ENCODE results near the gene TPX2.
A peak's percentile ranks its signal among the peaks of the same experiment; 100 is the strongest.

TPX2 gene

DNA sequence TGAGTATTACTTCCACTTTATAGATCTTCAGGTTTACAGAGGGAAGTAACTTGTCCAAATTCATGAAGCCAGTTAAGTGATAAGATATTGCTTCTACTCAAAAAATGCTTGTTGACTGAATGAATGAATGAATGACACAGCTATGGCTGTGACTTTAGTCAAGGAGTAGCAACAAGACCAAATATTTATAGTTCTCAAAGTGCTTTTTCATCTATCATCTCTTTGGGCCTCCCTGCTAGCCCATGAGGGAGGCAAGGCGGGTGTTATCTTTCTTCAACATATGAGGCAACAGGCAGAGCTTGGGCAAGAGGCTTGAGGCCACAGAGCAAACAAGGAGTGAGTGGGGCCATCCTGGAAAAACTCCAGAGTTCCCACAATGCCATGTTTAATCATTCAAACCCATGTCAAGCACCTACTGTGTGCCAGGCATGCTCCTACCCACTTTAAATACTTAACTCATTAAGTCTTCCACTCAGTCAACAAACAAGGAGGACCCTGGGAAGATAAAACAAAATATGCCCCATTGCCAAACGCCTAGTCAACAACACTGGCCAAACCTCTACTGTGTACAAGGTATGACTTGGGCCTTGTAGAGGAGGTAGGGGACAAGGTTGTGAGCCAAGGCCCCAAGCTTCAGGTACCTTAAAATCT, 32.4 kb upstream of the TPX2 start:
- DNase-seq (ENCODE audit: insufficient read length, low spot score) (no peak), FAIRE-seq (no peak)

DNA sequence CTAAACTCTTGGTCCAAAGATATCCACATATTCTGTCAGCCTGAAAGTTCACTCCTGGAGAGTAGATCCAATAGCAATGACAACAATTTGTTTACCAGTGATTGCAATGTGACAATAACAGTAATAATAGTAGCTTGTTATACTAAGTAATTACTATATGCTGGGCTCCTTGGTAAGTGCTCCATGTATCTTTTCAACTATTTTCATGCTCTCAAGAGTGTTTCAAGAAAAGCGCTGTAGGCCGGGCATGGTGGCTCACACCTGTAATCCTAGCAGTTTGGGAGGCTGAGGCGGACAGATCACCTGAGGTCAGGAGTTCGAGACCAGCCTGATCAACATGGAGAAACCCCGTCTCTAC, 31.9 kb upstream of the TPX2 start:
- FAIRE-seq (no peak), DNase-seq (ENCODE audit: insufficient read length, low spot score) (no peak)

GRCh38 chr20:31707994-31708735, 30.9 kb upstream of the TPX2 start:
- no peak for FAIRE-seq
- no peak for DNase-seq (ENCODE audit: insufficient read length, low spot score)

DNA sequence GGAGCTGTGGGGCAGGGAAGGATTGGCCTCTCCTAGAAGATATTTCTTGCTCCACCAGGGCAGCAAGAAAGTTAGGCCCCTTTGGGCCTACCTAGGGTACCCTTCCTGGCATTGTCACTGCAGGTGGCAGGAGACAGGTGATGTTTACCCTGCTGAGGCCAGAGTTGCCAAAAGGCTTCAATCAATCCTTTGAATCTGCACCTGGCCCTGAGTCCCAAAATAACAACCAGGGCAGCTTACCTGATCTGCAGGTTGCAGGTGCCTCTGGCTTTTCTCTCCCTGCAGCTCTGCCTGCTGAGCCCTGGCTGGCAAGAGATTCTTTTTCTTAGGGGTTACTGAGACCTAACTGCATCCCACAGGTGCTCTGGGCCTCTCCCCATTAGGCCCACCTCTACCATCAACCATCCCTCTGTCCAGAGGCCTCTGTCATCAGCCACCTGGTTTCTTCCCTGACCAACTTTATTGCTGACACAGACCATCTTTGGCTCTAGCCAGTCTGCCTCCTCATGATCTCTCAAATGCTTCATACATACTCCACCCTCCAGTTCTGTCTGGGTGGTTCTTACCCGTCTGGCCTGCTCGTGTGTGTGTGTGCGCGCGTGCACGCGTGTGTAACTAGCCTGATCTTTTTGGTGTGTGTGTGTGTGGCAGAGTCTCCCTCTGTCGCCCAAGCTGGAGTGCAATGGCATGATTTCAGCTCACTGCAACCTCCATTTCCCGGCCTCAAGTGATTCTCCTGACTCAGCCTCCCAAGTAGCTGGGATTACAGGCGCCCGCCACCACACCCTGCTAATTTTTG, 30.2 kb upstream of the TPX2 start:
- FAIRE-seq (no peak), DNase-seq (ENCODE audit: insufficient read length, low spot score) (no peak)

DNA sequence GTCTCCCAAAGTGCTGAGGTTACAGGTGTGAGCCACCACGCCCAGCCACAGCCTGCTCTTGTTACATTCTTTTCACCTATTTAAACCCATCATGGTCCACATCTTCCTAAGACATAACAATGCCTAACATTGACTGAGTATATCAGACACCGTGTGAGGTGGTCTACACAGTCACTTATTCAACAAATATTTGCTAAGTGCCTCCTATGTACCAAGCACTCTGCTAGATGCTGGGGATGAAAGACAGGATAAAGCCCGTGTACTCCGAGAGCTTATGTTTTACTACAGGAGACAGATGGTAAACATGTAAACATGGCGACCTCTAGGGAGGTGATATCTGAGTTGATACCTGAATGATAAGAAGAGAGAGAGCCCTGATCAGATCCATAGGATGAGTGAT, 29.2 kb upstream of the TPX2 start:
- no peak for FAIRE-seq
- DNase-seq (ENCODE audit: insufficient read length, low spot score): no peak

DNA sequence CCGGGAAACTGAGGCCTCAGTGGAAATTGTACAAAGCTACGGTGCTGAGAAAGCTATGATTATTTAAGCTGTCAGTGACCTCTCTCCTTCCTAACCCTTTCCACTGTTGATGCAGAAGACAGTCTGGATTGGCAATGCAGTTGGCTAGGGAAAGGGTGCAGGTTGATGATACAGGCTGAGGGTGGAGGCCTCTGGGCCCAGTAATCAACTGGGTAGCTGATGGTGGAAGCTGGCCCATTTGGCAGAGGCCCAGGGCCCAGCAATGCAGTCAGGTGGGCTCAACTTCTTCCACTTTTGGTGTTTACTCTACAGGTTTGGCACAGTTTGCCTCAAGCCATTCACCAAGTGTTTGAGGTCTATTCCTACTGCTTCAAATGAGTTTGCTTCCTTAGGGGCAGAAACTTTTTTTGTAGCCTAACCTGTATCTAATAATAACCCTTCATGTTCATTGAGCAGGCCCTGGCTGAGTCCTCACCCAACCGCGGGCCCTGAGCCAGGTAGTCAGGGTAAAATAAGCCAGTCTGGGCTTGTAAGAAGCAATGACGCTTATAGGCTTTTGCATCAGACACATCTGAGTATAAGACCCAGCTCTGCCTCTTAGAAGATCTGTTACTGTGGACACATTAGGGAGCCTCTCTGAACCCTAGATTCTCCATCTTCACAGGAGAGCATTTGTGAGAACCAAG, 28.5 kb upstream of the TPX2 start:
- no peak for DNase-seq (ENCODE audit: insufficient read length, low spot score)
- no peak for FAIRE-seq

GRCh38 chr20:31711179-31712111, 27.6 kb upstream of the TPX2 start:
- no peak for FAIRE-seq
- no peak for DNase-seq (ENCODE audit: insufficient read length, low spot score)

DNA sequence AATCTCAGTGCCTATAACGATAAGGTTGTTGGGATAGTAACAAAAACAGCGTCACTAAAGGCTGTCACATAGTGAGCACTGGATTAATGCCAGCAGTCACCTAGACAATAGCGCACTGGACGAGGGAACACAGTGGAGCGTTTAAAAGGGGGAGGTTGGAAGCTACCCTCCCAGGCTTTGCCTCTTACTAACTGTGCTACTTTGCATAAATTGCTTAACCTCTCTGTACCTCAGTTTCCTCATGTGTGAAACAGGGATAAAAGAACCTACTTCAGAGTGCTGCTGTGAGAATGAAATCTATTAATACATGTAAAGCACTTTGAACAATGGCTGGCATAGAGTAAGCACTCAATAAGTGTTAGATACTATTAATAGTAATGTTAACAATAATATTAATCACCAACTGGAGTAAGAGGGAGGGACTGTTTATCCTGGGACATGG, 27.0 kb upstream of the TPX2 start:
- FAIRE-seq (no peak), DNase-seq (ENCODE audit: insufficient read length, low spot score) (no peak)

- FAIRE-seq (peak; percentile 72), DNase-seq (ENCODE audit: insufficient read length, low spot score) (peak; percentile 64)
These were observed 26.4 kb upstream of the TPX2 start for GRCh38 chr20:31712564-31713311.

DNA sequence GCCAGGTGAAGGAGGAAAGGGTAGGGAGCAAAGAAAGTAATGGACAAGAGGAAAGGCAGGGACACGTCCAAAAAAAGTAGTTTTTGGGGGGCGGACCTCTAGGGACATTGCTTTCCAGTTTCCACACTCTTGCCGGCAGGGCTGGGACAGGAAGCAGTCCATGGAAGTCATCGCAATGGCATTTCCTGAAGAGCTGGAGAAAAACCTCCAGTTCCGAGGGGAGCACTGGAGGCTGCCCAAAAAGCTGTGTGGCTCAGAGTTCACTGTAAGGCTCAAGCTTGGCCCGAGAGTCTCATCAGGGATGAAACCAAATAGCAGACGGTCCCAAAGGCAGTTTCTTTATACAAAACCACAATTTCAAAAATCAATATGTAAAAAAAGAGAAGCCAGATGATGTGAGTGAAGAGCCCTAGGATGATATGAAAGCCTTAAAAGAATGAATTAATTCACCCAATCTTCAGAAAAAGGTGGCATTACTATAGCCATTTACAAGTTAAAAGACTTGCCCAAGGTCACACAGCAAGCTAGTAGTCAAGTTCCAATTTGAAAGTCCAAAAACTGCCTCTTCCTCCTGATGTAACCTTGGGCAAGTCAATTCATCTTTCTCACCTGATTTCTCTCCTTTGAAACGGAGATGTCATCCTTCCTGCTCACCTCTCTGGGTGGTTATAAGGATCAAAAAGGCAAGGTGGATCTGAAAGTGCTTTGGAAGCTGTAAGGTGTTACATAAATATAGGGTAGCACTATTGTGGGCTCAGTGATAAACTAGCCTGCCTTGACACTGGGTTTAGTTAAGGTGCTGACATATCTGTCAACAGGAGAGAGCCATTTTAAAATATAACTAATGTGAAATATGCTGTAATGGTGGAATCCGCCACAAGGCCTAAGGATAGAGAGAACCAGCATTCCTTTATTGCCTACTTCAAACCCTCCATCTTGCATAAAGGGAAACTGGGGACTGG, 25.5 kb upstream of the TPX2 start:
- DNase-seq (ENCODE audit: insufficient read length, low spot score): peak; percentile 88
- no peak for FAIRE-seq

GRCh38 chr20:31715766-31716165, 23.3 kb upstream of the TPX2 start:
- no peak for DNase-seq (ENCODE audit: insufficient read length, low spot score)
- no peak for FAIRE-seq

- no peak for FAIRE-seq
- no peak for DNase-seq (ENCODE audit: insufficient read length, low spot score)
These were observed 22.7 kb upstream of the TPX2 start for GRCh38 chr20:31716351-31716750.

GRCh38 chr20:31716818-31717477, 22.1 kb upstream of the TPX2 start:
- FAIRE-seq: no peak
- DNase-seq (ENCODE audit: insufficient read length, low spot score): no peak

DNA sequence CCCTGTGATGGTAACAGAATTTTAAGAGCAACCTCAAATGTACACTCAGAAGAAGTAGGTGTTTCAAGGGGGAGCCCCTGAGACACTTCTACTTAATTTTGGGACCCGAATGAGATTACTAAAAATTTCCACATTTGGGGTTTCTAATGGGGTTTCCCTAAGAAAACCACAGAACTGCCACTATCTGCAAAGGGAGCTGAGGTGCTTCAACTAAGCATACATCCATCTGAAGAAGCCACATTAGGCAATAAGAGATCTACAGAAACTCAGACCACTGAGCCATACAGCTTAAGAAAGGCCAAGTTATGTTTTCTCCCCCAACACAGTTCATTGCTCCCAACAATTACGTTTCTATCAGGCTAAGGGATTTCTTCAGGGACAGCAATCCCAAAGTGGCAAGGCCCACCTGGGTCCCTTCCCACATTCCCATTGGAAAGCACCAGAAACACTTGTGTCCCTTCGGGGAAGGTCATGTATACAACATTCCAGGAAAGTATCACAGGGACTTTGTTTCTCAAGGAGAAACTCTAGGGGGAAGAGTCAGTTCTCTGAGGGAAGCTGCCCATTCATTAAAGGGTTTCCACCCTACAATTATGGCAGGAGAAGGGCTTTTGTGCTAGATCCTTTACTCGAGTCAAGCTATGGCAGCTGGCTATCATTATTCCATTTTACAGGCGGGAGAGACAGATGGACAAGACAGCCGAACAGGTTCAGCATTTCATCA, 21.4 kb upstream of the TPX2 start:
- FAIRE-seq (no peak), DNase-seq (ENCODE audit: insufficient read length, low spot score) (no peak)

DNA sequence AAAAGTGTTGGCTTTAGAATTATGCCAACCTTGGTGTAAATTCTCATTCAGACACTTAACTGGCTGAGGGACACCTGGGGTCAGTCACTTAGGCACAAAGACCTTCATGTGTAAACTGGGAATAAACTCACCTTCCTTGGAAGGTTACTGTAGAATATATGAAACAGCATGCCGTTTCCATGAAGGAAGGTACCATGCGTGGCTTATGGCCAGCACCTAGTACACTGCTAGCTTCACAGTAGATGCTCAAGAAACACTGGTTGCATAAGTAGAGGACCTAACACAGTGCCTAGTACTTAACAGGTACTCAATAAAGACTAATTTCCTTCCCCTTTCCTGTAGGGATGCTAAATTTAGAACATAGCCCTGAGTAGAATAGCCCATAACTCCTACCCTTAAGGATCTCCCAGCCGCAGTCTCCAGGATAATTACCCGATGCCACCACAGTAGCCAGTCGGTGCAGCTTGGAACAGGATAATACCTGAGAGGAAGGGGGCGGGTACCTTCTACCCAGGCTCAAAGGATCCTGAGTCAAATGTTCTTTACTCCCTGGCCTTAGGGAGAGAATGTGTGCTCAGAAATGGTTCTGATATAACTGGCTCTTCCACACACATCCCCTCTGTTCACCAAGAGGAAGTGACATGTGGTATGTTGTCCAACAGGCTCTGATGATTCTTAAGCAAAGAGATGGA, 20.0 kb upstream of the TPX2 start:
- FAIRE-seq: no peak

DNA sequence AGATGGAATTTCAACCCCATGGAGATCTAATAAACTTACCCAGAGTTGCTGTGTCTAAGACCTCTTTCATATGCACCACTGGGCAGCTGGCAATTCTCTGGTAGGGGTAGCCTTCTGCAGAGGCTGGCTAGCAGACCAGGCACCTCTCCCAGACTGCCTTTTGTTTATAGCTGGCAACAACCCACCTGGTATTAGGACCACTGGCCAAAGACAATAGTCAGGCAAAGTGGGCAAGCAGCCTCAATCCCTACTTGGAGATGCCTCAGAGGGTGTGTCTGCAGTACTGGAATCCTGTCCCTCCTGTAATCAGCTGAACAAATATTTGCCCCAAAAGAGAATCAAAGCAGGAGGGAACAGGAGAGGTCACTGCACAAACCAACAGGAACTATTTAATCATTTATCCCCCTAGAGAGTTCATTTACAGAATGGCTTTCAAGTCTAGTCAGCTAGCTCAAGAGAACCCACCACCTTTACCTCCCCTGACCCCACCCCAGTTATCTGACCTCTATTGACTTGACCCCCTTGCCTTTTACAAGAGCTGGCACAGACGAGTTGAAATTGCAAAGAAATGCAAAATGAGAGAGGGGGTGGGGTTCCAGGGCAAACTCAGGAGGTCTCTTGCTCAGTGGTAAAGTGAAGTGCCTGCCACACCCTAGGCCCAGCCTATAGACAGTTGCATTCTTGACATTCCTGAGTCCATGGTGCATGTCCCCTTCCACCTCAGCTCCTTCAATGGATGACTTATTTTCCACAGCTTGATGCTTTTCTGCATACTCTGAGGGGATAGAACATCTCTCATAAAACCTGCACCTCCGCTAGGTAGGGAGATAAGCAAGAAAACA, 19.2 kb upstream of the TPX2 start:
- DNase-seq (ENCODE audit: insufficient read length, low spot score): no peak

More for the DNA sequence above, 20.0 kb upstream of the TPX2 start:
- DNase-seq (ENCODE audit: insufficient read length, low spot score): no peak

More for the DNA sequence above, 19.2 kb upstream of the TPX2 start:
- FAIRE-seq: peak; percentile 55

Data from HTR-8/SVneo (cell line).